Liver (tissue), 9 donors: ENCODE results near the gene GNLY. TPM values are rescaled to one million over a fixed set of nuclear protein-coding genes. Genes with fewer than 3 reads are reported as not detected.

Source experiments
- DNase-seq: peaks from one replicate; pipeline ENCODE4 v3.0.0-alpha.2; 2017; ENCODE audit warnings: low spot score
- H3K27ac ChIP-seq, 2 donors: one replicate each; pipeline ENCODE4 v1.7.0; 2013; ENCODE audit warnings: inconsistent platforms in 2 of 2, low read length in 2 of 2, control low read depth in 1 of 2, low read depth in 1 of 2, mild to moderate bottlenecking in 1 of 2
- H3K27me3 ChIP-seq, 4 donors: one replicate each; pipeline versions ENCODE4 v1.6.1 to v1.7.0; 2013; ENCODE audit warnings: low read length in 3 of 4, inconsistent platforms in 1 of 4, mild to moderate bottlenecking in 1 of 4, moderate library complexity in 1 of 4; ENCODE audit not compliant: control insufficient read depth in 4 of 4, insufficient read depth in 4 of 4
- H3K36me3 ChIP-seq, 4 donors: one replicate each; pipeline versions ENCODE4 v1.6.1 to v1.7.0; 2013; ENCODE audit warnings: low read length in 3 of 4, mild to moderate bottlenecking in 3 of 4, low read depth in 1 of 4, moderate library complexity in 1 of 4; ENCODE audit not compliant: control insufficient read depth in 4 of 4, insufficient read depth in 3 of 4
- H3K4me1 ChIP-seq, 4 donors: one replicate each; pipeline versions ENCODE4 v1.6.1 to v1.7.0; 2013; ENCODE audit warnings: low read length in 3 of 4, mild to moderate bottlenecking in 3 of 4, moderate library complexity in 1 of 4; ENCODE audit not compliant: control insufficient read depth in 4 of 4, insufficient read depth in 4 of 4
- H3K4me3 ChIP-seq, 3 donors: one replicate each; pipeline versions ENCODE4 v1.6.1 to v1.7.0; 2013; ENCODE audit warnings: low read length in 3 of 3, control low read depth in 1 of 3, low read depth in 1 of 3, mild to moderate bottlenecking in 1 of 3
- H3K9ac ChIP-seq, 2 donors: one replicate each; pipeline ENCODE4 v1.7.0; 2013; ENCODE audit warnings: low read length in 2 of 2, mild to moderate bottlenecking in 2 of 2, moderate library complexity in 2 of 2, control low read depth in 1 of 2, low read depth in 1 of 2
- H3K9me3 ChIP-seq, 4 donors: one replicate each; pipeline versions ENCODE4 v1.6.1 to v1.7.0; 2013; ENCODE audit warnings: low read length in 3 of 4; ENCODE audit not compliant: control insufficient read depth in 4 of 4
- EGR1 ChIP-seq, 2 donors: IDR thresholded peaks; 2 replicates each; pipeline ENCODE4 v1.6.1; 2016 to 2018; ENCODE audit warnings: antibody characterized with exemption in 2 of 2, low read depth in 2 of 2
- FOXA1 ChIP-seq: IDR thresholded peaks from 2 replicates; pipeline ENCODE4 v1.6.1; 2016; ENCODE audit warnings: antibody characterized with exemption
- FOXA2 ChIP-seq: IDR thresholded peaks from 2 replicates; pipeline ENCODE4 v1.6.1; 2016; ENCODE audit warnings: antibody characterized with exemption
- GABPA ChIP-seq, 2 donors: IDR thresholded peaks in 1 of 2; conservative IDR thresholded peaks in 1 of 2; 2 replicates each; pipeline ENCODE4 v1.6.1; 2016; ENCODE audit warnings: antibody characterized with exemption in 2 of 2, mild to moderate bottlenecking in 1 of 2, moderate library complexity in 1 of 2
- HNF4A ChIP-seq, 2 donors: conservative IDR thresholded peaks; 2 replicates each; pipeline ENCODE4 v1.6.1; 2016; ENCODE audit warnings: antibody characterized with exemption in 2 of 2, mild to moderate bottlenecking in 2 of 2
- HNF4G ChIP-seq: IDR thresholded peaks from 2 replicates; pipeline ENCODE4 v1.6.1; 2016; ENCODE audit warnings: antibody characterized with exemption
- JUND ChIP-seq, 2 donors: IDR thresholded peaks; 2 replicates each; pipeline ENCODE4 v1.6.1; 2016; ENCODE audit warnings: antibody characterized with exemption in 2 of 2
- NR2F2 ChIP-seq: IDR thresholded peaks from 2 replicates; pipeline ENCODE4 v1.6.1; 2016; ENCODE audit warnings: antibody characterized with exemption
- RAD21 ChIP-seq, 2 donors: IDR thresholded peaks; 2 replicates each; pipeline ENCODE4 v1.6.1; 2016; ENCODE audit warnings: antibody characterized with exemption in 2 of 2, mild to moderate bottlenecking in 2 of 2
- RXRA ChIP-seq, 2 donors: IDR thresholded peaks; 2 replicates each; pipeline ENCODE4 v1.6.1; 2017 to 2018; ENCODE audit warnings: antibody characterized with exemption in 2 of 2, mild to moderate bottlenecking in 1 of 2
- SP1 ChIP-seq: IDR thresholded peaks from 2 replicates; pipeline ENCODE4 v1.6.1; 2018; ENCODE audit warnings: antibody characterized with exemption, mild to moderate bottlenecking
- TAF1 ChIP-seq: conservative IDR thresholded peaks from 2 replicates; pipeline ENCODE4 v1.6.1; 2016; ENCODE audit warnings: antibody characterized with exemption, mild to moderate bottlenecking
- YY1 ChIP-seq: IDR thresholded peaks from 2 replicates; pipeline ENCODE4 v1.6.1; 2016; ENCODE audit warnings: antibody characterized with exemption, mild to moderate bottlenecking
- WGBS: extraction: QIAGEN DNeasy Blood & Tissue Kit; methylation state at CpG from one replicate; pipeline ENCODE4 v1.1.7; 2013; 5-methylcytosine and 5-hydroxymethylcytosine counted together
- polyA plus RNA-seq, 2 donors: library from polyadenylated mRNA; stranded (reverse) in 1 of 2; unstranded in 1 of 2; fragments of 200-250 nt in 1 of 2; fragments of >200 nt in 1 of 2; fragmentation: Nextera tagmentation in 1 of 2; extraction: Ambion mirVana in 1 of 2; gene quantifications; one replicate each; pipeline versions ENCODE4 v1.2.1 to v1.2.3, GENCODE V29; 2013 to 2015
- total RNA-seq, 2 donors: library from RNA; depleted of rRNA; stranded (reverse); fragments of >200 nt; gene quantifications; one replicate each; pipeline ENCODE4 v1.2.3, GENCODE V29; 2014
- TF ChIP-seq, protein P1 (sequence below): fragments of 150-350 bp; IDR thresholded peaks from 2 replicates; pipeline ENCODE4 v1.5.1; 2017; ENCODE audit warnings: improper control_type of control experiment, low read depth, low read length; ENCODE audit not compliant: missing input control
- TF ChIP-seq, protein P2 (sequence below): IDR thresholded peaks from 2 replicates; pipeline ENCODE4 v1.6.1; 2016; ENCODE audit warnings: antibody characterized with exemption, mild to moderate bottlenecking
- TF ChIP-seq, protein P3 (sequence below): IDR thresholded peaks from 2 replicates; pipeline ENCODE4 v1.6.1; 2016; ENCODE audit warnings: antibody characterized with exemption
- TF ChIP-seq, protein P4 (sequence below): IDR thresholded peaks from 2 replicates; pipeline ENCODE4 v1.6.1; 2016; ENCODE audit warnings: antibody characterized with exemption
- TF ChIP-seq, protein P5 (sequence below): IDR thresholded peaks from 2 replicates; pipeline ENCODE4 v1.6.1; 2016; ENCODE audit warnings: antibody characterized with exemption
- donor health status: healthy.
- donor health status: healthy.
- donor health status: healthy.
- donor health status: healthy.
- donor health status: healthy.

GNLY gene
- total and polyA plus RNA-seq, 4 donors: 0.75 to 4.8 (median 1.3) TPM; not detected in 1

DNA sequence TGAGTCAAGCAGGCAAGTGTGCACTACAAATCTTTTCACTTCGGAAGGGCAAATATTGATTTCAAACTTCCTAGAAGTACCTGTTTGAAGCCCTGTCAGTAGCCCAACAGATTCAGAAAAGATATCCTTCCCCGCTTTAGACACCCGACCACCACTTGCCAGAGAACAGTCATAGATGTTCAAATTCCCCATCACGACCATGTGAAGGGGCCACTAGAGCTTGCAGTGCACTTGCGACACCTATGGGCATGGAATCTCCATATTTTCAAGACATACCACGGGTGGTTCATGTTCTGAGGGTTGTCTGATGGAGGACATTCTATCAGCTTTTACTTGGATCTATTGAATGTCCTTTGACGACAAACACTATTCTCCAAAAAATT, 23.8 kb downstream of the GNLY start:
- H3K36me3 ChIP-seq: no peaks in the 10 kb centered on the region
- H3K4me1 ChIP-seq: peaks cover 5 to 13% (median 8%) of the 10 kb centered on the region in 4 donors
- no peak overlapping the region for H3K4me3 ChIP-seq
- no peaks in the 10 kb centered on the region for H3K27me3 ChIP-seq
- no peak overlapping the region for H3K9ac ChIP-seq
- no peak for DNase-seq
- 90% methylated on average over 7 of the region's 7 CpGs for WGBS
- H3K9me3 ChIP-seq: no peaks in the 10 kb centered on the region
- TF ChIP-seq, protein P1, sequence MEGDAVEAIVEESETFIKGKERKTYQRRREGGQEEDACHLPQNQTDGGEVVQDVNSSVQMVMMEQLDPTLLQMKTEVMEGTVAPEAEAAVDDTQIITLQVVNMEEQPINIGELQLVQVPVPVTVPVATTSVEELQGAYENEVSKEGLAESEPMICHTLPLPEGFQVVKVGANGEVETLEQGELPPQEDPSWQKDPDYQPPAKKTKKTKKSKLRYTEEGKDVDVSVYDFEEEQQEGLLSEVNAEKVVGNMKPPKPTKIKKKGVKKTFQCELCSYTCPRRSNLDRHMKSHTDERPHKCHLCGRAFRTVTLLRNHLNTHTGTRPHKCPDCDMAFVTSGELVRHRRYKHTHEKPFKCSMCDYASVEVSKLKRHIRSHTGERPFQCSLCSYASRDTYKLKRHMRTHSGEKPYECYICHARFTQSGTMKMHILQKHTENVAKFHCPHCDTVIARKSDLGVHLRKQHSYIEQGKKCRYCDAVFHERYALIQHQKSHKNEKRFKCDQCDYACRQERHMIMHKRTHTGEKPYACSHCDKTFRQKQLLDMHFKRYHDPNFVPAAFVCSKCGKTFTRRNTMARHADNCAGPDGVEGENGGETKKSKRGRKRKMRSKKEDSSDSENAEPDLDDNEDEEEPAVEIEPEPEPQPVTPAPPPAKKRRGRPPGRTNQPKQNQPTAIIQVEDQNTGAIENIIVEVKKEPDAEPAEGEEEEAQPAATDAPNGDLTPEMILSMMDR: no peak
- TF ChIP-seq RAD21 (IDR thresholded peaks at IDR 0.05) (no peak), FOXA2 (no peak), HNF4G (no peak), SP1 (no peak), FOXA1 (no peak), JUND (IDR thresholded peaks at IDR 0.05) (no peak), YY1 (no peak), GABPA (IDR thresholded peaks at IDR 0.05 in 1 of 2, conservative IDR thresholded peaks at IDR 0.05 in 1 of 2) (no peak), EGR1 (IDR thresholded peaks at IDR 0.05; ENCODE audit: low read depth in 2 of 2) (no peak), TAF1 (no peak), RXRA (IDR thresholded peaks at IDR 0.05) (no peak), NR2F2 (no peak), HNF4A (conservative IDR thresholded peaks at IDR 0.05) (no peak)
- TF ChIP-seq, protein P2, sequence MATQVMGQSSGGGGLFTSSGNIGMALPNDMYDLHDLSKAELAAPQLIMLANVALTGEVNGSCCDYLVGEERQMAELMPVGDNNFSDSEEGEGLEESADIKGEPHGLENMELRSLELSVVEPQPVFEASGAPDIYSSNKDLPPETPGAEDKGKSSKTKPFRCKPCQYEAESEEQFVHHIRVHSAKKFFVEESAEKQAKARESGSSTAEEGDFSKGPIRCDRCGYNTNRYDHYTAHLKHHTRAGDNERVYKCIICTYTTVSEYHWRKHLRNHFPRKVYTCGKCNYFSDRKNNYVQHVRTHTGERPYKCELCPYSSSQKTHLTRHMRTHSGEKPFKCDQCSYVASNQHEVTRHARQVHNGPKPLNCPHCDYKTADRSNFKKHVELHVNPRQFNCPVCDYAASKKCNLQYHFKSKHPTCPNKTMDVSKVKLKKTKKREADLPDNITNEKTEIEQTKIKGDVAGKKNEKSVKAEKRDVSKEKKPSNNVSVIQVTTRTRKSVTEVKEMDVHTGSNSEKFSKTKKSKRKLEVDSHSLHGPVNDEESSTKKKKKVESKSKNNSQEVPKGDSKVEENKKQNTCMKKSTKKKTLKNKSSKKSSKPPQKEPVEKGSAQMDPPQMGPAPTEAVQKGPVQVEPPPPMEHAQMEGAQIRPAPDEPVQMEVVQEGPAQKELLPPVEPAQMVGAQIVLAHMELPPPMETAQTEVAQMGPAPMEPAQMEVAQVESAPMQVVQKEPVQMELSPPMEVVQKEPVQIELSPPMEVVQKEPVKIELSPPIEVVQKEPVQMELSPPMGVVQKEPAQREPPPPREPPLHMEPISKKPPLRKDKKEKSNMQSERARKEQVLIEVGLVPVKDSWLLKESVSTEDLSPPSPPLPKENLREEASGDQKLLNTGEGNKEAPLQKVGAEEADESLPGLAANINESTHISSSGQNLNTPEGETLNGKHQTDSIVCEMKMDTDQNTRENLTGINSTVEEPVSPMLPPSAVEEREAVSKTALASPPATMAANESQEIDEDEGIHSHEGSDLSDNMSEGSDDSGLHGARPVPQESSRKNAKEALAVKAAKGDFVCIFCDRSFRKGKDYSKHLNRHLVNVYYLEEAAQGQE: no peak
- TF ChIP-seq, protein P3, sequence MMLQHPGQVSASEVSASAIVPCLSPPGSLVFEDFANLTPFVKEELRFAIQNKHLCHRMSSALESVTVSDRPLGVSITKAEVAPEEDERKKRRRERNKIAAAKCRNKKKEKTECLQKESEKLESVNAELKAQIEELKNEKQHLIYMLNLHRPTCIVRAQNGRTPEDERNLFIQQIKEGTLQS: no peak
- TF ChIP-seq, protein P4, sequence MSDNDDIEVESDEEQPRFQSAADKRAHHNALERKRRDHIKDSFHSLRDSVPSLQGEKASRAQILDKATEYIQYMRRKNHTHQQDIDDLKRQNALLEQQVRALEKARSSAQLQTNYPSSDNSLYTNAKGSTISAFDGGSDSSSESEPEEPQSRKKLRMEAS: no peak
- TF ChIP-seq, protein P5, sequence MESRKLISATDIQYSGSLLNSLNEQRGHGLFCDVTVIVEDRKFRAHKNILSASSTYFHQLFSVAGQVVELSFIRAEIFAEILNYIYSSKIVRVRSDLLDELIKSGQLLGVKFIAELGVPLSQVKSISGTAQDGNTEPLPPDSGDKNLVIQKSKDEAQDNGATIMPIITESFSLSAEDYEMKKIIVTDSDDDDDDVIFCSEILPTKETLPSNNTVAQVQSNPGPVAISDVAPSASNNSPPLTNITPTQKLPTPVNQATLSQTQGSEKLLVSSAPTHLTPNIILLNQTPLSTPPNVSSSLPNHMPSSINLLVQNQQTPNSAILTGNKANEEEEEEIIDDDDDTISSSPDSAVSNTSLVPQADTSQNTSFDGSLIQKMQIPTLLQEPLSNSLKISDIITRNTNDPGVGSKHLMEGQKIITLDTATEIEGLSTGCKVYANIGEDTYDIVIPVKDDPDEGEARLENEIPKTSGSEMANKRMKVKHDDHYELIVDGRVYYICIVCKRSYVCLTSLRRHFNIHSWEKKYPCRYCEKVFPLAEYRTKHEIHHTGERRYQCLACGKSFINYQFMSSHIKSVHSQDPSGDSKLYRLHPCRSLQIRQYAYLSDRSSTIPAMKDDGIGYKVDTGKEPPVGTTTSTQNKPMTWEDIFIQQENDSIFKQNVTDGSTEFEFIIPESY: no peak
- no peak overlapping the region for H3K27ac ChIP-seq
